Gastrocnemius medialis (tissue), 4 donors: Measurements from ENCODE around the gene CD8B2.

Experiments
- CTCF ChIP-seq, 5 experiments: fragments of 450-650 bp in 3 of 5; fragments of 200-600 bp in 2 of 5; sonication (generic) in 2 of 5; IDR thresholded peaks in 4 of 5; conservative IDR thresholded peaks in 1 of 5; 1 replicate in 4 of 5; 2 replicates in 1 of 5; pipeline ENCODE4 v1.5.1; 2016 to 2019; ENCODE audit warnings: antibody characterized with exemption in 5 of 5, mild to moderate bottlenecking in 3 of 5, moderate library complexity in 3 of 5
- POLR2A ChIP-seq, 2 donors: fragments of 450-650 bp; IDR thresholded peaks; one replicate each; pipeline ENCODE4 v1.6.1; 2017; ENCODE audit warnings: antibody characterized with exemption in 2 of 2, mild to moderate bottlenecking in 2 of 2, moderate library complexity in 2 of 2

DNA sequence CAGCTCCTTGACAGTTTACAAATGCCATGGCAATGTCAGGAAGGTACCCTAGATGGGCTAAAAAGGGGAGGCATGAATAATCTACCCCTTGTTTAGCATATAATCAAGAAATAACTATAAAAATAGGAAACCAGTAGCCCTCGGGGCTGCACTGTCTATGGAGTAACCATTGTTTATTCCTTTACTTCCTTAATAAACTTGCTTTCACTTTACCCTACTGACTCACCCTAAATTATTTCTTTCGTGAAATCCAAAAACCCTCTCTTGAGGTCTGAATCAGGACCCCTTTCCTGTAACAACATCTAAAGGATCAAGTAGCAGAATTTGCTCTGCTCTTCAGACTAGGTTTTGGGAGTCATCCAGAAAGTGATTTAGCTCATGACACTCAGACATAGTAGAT lies 43.7 kb downstream of the CD8B2 start:
- TF ChIP-seq CTCF (IDR thresholded peaks at IDR 0.05 in 4 of 5, conservative IDR thresholded peaks at IDR 0.05 in 1 of 5) (no peak), POLR2A (IDR thresholded peaks at IDR 0.05) (no peak)
